H1 (cell line): ENCODE data around the gene ADM5. TPM values are rescaled to one million over a fixed set of nuclear protein-coding genes. Genes with fewer than 3 reads are reported as not detected.

Source experiments
- ASH2L ChIP-seq: fragments of 200-600, 300-600 bp; sonication (generic); IDR thresholded peaks from one replicate; pipeline ENCODE4 v1.7.1; 2017; ENCODE audit warnings: low read length
- BCL11A ChIP-seq, 2 experiments: IDR thresholded peaks; one replicate each; pipeline ENCODE4 v1.6.1; 2011; ENCODE audit warnings: low read depth in 2 of 2, low read length in 2 of 2, mild to moderate bottlenecking in 2 of 2
- CBX8 ChIP-seq: fragments of 300-800, 300-1000 bp; sonication (generic); IDR thresholded peaks from 2 replicates; pipeline ENCODE4 v1.7.1; 2016; ENCODE audit warnings: low read depth, low read length, borderline replicate concordance
- CHD2 ChIP-seq: IDR thresholded peaks from 2 replicates; pipeline ENCODE4 v1.6.1; 2012; ENCODE audit warnings: low read length, improper control_type of control experiment
- CREB1 ChIP-seq: IDR thresholded peaks from 2 replicates; pipeline ENCODE4 v1.6.1; 2012; ENCODE audit warnings: inconsistent platforms
- CTCF ChIP-seq, 3 experiments: IDR thresholded peaks; 1 replicate in 2 of 3; 2 replicates in 1 of 3; pipeline versions ENCODE4 v1.5.1 to v1.6.1; 2011; ENCODE audit warnings: low read length in 3 of 3, mild to moderate bottlenecking in 3 of 3, inconsistent platforms in 2 of 3, low read depth in 1 of 3, moderate library complexity in 1 of 3; ENCODE audit not compliant: insufficient read depth in 1 of 3; ENCODE audit errors: control extremely low read depth in 1 of 3
- EGR1 ChIP-seq: IDR thresholded peaks from 2 replicates; pipeline ENCODE4 v1.6.1; 2011; ENCODE audit warnings: low read depth, low read length, borderline replicate concordance
- GTF2F1 ChIP-seq: IDR thresholded peaks from 2 replicates; pipeline ENCODE4 v1.6.1; 2012; ENCODE audit warnings: low read depth, low read length, improper control_type of control experiment, borderline replicate concordance
- KDM5A ChIP-seq: fragments of 200-600 bp; IDR thresholded peaks from 2 replicates; pipeline ENCODE4 v1.7.1; 2012; ENCODE audit warnings: mild to moderate bottlenecking, low read length, inconsistent platforms, mixed read lengths
- MAFK ChIP-seq: IDR thresholded peaks from 2 replicates; pipeline ENCODE4 v1.6.1; 2012; ENCODE audit warnings: low read depth, mild to moderate bottlenecking, improper control_type of control experiment, low read length
- POU5F1 ChIP-seq: IDR thresholded peaks from 2 replicates; pipeline ENCODE4 v1.6.1; 2011; ENCODE audit warnings: low read depth, mild to moderate bottlenecking, low read length, moderate library complexity
- RFX5 ChIP-seq: IDR thresholded peaks from 2 replicates; pipeline ENCODE4 v1.6.1; 2011; ENCODE audit warnings: low read depth, low read length, improper control_type of control experiment, borderline replicate concordance
- RNF2 ChIP-seq: fragments of 200-900, 300-1000 bp; sonication (generic); IDR thresholded peaks from 2 replicates; pipeline ENCODE4 v1.7.1; 2016; ENCODE audit warnings: borderline replicate concordance, low read depth, mild to moderate bottlenecking, antibody characterized with exemption, low read length; ENCODE audit not compliant: poor library complexity, severe bottlenecking; ENCODE audit errors: missing control alignments
- SAP30 ChIP-seq: fragments of 300-600 bp; sonication (generic); IDR thresholded peaks from 2 replicates; pipeline ENCODE4 v1.7.1; 2012; ENCODE audit warnings: low read length, moderate library complexity, mild to moderate bottlenecking, inconsistent platforms; ENCODE audit not compliant: insufficient read depth, insufficient replicate concordance
- SIN3A ChIP-seq, 2 experiments: IDR thresholded peaks in 1 of 2; conservative IDR thresholded peaks in 1 of 2; 2 replicates each; pipeline ENCODE4 v1.6.1; 2011 to 2012; ENCODE audit warnings: low read length in 2 of 2, improper control_type of control experiment in 1 of 2, low read depth in 1 of 2, mild to moderate bottlenecking in 1 of 2
- SIX5 ChIP-seq: IDR thresholded peaks from 2 replicates; pipeline ENCODE4 v1.6.1; 2011; ENCODE audit warnings: mild to moderate bottlenecking, low read depth, low read length
- SP2 ChIP-seq: IDR thresholded peaks from 2 replicates; pipeline ENCODE4 v1.6.1; 2012; ENCODE audit warnings: mild to moderate bottlenecking, low read length, inconsistent platforms
- SRF ChIP-seq: IDR thresholded peaks from 2 replicates; pipeline ENCODE4 v1.6.1; 2011; ENCODE audit warnings: mild to moderate bottlenecking, low read depth, low read length, moderate library complexity
- TCF12 ChIP-seq: IDR thresholded peaks from 2 replicates; pipeline ENCODE4 v1.6.1; 2011; ENCODE audit warnings: low read depth, mild to moderate bottlenecking, low read length
- USF2 ChIP-seq: IDR thresholded peaks from 2 replicates; pipeline ENCODE4 v1.6.1; 2011; ENCODE audit warnings: low read length, improper control_type of control experiment
- YY1 ChIP-seq: IDR thresholded peaks from 2 replicates; pipeline ENCODE4 v1.6.1; 2011; ENCODE audit warnings: low read depth, mild to moderate bottlenecking, low read length
- ZNF274 ChIP-seq: IDR thresholded peaks from 2 replicates; pipeline ENCODE4 v1.7.0; 2012; ENCODE audit warnings: low read length, borderline replicate concordance; ENCODE audit errors: extremely low read depth
- polyA plus RNA-seq, 7 experiments: library from polyadenylated mRNA; depleted of rRNA in 3 of 7; stranded (reverse) in 5 of 7; unstranded in 2 of 7; fragments of >200 nt in 5 of 7; fragments of 200-250 nt in 2 of 7; gene quantifications; 1 replicate in 5 of 7; 2 replicates in 1 of 7; 4 replicates in 1 of 7; pipeline versions ENCODE4 v1.2.1 to v1.2.3, GENCODE V29; 2011 to 2013; ENCODE audit warnings: missing spikeins in 2 of 7, mixed read lengths in 2 of 7
- total RNA-seq: library from RNA; stranded (reverse); fragmentation: NEBNext Ultra II Directional; extraction: Animal tissue kit (Norgen Biotek cat#: 25700); gene quantifications from 2 replicates; pipeline ENCODE4 v1.2.1, GENCODE V29; 2021

Gene ADM5
- total and polyA plus RNA-seq, 2 of the 8 experiments (the other 6 are each of a cell fraction or from before 2014, with no cell fraction given): 2.5 to 2.6 TPM

- TF ChIP-seq RNF2 (no peak), USF2 (peak; percentile 68), CREB1 (0 out of 2 replicates have a peak, but pooled peaks have one; percentile 6), POU5F1 (no peak), GTF2F1 (no peak), ZNF274 (no peak), CTCF (IDR thresholded peaks at IDR 0.05; ENCODE audit: control extremely low read depth in 1 of 3, insufficient read depth in 1 of 3, low read depth in 1 of 3, low read length in 3 of 3) (no peak), CHD2 (no peak), SP2 (no peak), CBX8 (no peak), BCL11A (IDR thresholded peaks at IDR 0.05; ENCODE audit: low read depth in 2 of 2, low read length in 2 of 2) (no peak), YY1 (peak; percentile 93), SAP30 (no peak), SRF (no peak), ASH2L (peak; percentile 43), MAFK (no peak), SIX5 (no peak), KDM5A (no peak), SIN3A (conservative IDR thresholded peaks at IDR 0.05 in 1 of 2, IDR thresholded peaks at IDR 0.05 in 1 of 2; ENCODE audit: low read depth in 1 of 2, low read length in 2 of 2) (peak; percentile 61 to 78; a peak in 2 of 4 replicates), EGR1 (no peak), TCF12 (no peak), RFX5 (no peak)
These were observed 12.0 kb upstream of the ADM5 start, which contains the start of gene PRMT1 (continued) for GRCh38 chr19:49677231-49677900.
